Endothelial cell (in vitro differentiated cells): ENCODE data around the gene DNAH17. TPM values are rescaled to one million over a fixed set of nuclear protein-coding genes. Genes with fewer than 3 reads are reported as not detected.

ENCODE experiments used
- DNase-seq: peaks from one replicate; pipeline ENCODE4 v3.0.0; 2021; ENCODE audit warnings: low spot score
- H3K27ac Mint-ChIP-seq: one replicate; pipeline ENCODE4 v1.8.0; 2021; ENCODE audit warnings: mixed read lengths, inconsistent platforms; ENCODE audit not compliant: unreplicated experiment
- H3K27me3 Mint-ChIP-seq: one replicate; pipeline ENCODE4 v1.8.0; 2021; ENCODE audit warnings: mild to moderate bottlenecking, moderate library complexity, mixed read lengths, inconsistent platforms; ENCODE audit not compliant: unreplicated experiment
- H3K36me3 Mint-ChIP-seq: one replicate; pipeline ENCODE4 v1.8.0; 2021; ENCODE audit warnings: mild to moderate bottlenecking, low read depth, mixed read lengths, inconsistent platforms; ENCODE audit not compliant: unreplicated experiment
- H3K4me1 Mint-ChIP-seq: one replicate; pipeline ENCODE4 v1.8.0; 2021; ENCODE audit warnings: mild to moderate bottlenecking, mixed read lengths, inconsistent platforms; ENCODE audit not compliant: unreplicated experiment
- H3K4me3 Mint-ChIP-seq: one replicate; pipeline ENCODE4 v1.8.0; 2021; ENCODE audit warnings: mild to moderate bottlenecking, mixed read lengths, inconsistent platforms; ENCODE audit not compliant: unreplicated experiment
- H3K9me3 Mint-ChIP-seq: one replicate; pipeline ENCODE4 v1.8.0; 2021; ENCODE audit warnings: mixed read lengths, inconsistent platforms; ENCODE audit not compliant: unreplicated experiment
- CTCF ChIP-seq: fragments of 200-600 bp; sonication (generic); IDR thresholded peaks from one replicate; pipeline ENCODE4 v1.5.0; 2021; ENCODE audit warnings: antibody characterized with exemption; ENCODE audit not compliant: unreplicated experiment
- total RNA-seq: library from RNA; stranded (reverse); fragmentation: NEBNext Ultra II Directional; extraction: Animal tissue kit (Norgen Biotek cat#: 25700); gene quantifications from one replicate; pipeline ENCODE4 v1.2.1, GENCODE V29; 2021; ENCODE audit not compliant: unreplicated experiment

DNAH17 gene
- total RNA-seq, 1 donor from 2014 or later = 1.0 TPM

DNA sequence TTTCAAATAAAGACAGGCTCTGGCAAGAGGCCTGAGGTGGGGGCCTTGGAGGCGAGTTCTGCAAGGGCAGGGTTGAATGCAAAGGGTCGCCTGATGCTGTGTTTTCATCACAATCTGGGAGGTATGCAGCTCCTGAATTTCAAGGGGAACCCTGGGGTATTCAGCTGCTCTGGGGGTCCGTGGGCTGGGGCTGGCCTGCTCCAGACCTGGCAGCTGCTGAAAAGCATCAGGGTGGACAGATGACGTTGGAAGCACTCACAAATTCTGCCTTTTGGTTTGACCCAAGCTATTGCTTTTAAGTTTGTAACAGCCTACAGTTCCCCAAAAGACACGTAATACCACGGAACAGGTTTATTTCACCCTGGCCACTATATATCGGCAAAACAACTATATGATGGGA, 1.3 kb downstream of the DNAH17 start:
- Mint-ChIP-seq H3K27me3 (peaks cover 6% of the 10 kb centered on the region), H3K4me3 (no peak overlapping the region), H3K9me3 (no peaks in the 10 kb centered on the region), H3K4me1 (peaks cover 5% of the 10 kb centered on the region), H3K27ac (no peak overlapping the region), H3K36me3 (no peaks in the 10 kb centered on the region)
- no peak for DNase-seq
- TF ChIP-seq CTCF = no peak

DNA sequence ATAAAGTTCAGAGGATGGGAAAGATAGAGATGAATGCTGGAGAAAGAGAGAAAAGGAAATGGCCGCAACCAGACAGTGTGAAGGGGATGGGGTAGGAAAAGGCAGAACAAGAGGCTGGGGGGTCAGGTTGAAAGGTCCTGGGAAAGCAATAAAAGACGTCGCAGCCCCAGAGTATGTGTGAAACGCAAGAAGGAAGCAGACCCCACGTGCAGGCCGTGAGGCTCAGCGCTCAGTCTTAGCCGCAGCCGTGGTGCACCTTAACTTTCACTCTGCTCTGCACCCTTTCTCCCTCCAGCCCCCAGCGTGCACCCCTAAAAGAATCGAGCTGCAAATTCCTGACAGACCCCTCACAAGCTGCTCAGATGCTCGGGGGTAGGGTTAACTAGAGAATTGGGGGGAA, 1.9 kb downstream of the DNAH17 start:
- Mint-ChIP-seq H3K4me1 (peaks cover 5% of the 10 kb centered on the region), H3K36me3 (no peaks in the 10 kb centered on the region), H3K4me3 (no peak overlapping the region), H3K27me3 (peaks cover 4% of the 10 kb centered on the region), H3K9me3 (no peaks in the 10 kb centered on the region), H3K27ac (no peak overlapping the region)
- DNase-seq = no peak
- no peak for TF ChIP-seq CTCF

- Mint-ChIP-seq H3K27ac (no peak overlapping the region), H3K36me3 (no peaks in the 10 kb centered on the region), H3K4me1 (peaks cover 2% of the 10 kb centered on the region), H3K9me3 (no peaks in the 10 kb centered on the region), H3K4me3 (no peak overlapping the region), H3K27me3 (peaks cover 3% of the 10 kb centered on the region)
- no peak for TF ChIP-seq CTCF
- no peak for DNase-seq
Observed at GRCh38 chr17:78573955-78574354, 3.2 kb downstream of the DNAH17 start.

- peaks cover 2% of the 10 kb centered on the region for H3K4me1 Mint-ChIP-seq
- H3K27me3 Mint-ChIP-seq = peaks cover 5% of the 10 kb centered on the region
Observed at GRCh38 chr17:78572239-78573205, 4.7 kb downstream of the DNAH17 start.

More at GRCh38 chr17:78572239-78573205, 4.7 kb downstream of the DNAH17 start:
- H3K27ac Mint-ChIP-seq = no peak overlapping the region
- H3K36me3 Mint-ChIP-seq = no peaks in the 10 kb centered on the region
- DNase-seq = no peak
- TF ChIP-seq CTCF = no peak
- H3K9me3 Mint-ChIP-seq = no peaks in the 10 kb centered on the region
- H3K4me3 Mint-ChIP-seq = no peak overlapping the region
